Amniotic stem cell (primary cell): ENCODE data around the gene SIPA1.
A peak's percentile ranks its signal among the peaks of the same experiment; 100 is the strongest.

Experiments
- DNase-seq: peaks from one replicate; lab custom pipeline; 2025; lab: John Stamatoyannopoulos, UW

SIPA1 gene

GRCh38 chr11:65637794-65638419 lies at the start of gene SIPA1:
Gene SIPA1 (plus strand): TSS chr11:65638101. CDS start chr11:65640922, 2,821 bp downstream.
- peak; percentile 54 for DNase-seq

GRCh38 chr11:65588199-65589054 lies 49.5 kb upstream of the SIPA1 start:
- DNase-seq = no peak

- DNase-seq = no peak
These were observed 48.3 kb upstream of the SIPA1 start for GRCh38 chr11:65589444-65590239.

- no peak for DNase-seq
These were observed 47.6 kb upstream of the SIPA1 start for GRCh38 chr11:65590240-65590738.

- DNase-seq = no peak
These were observed 45.7 kb upstream of the SIPA1 start for GRCh38 chr11:65591939-65592857.

- DNase-seq = no peak
These were observed 44.9 kb upstream of the SIPA1 start for GRCh38 chr11:65592858-65593517.

GRCh38 chr11:65593518-65594414 lies 44.1 kb upstream of the SIPA1 start:
- no peak for DNase-seq

GRCh38 chr11:65595131-65595530 lies 42.8 kb upstream of the SIPA1 start:
- DNase-seq = no peak

GRCh38 chr11:65595543-65596281 lies 42.2 kb upstream of the SIPA1 start, which contains the start of gene KCNK7:
Gene KCNK7 (minus strand): TSS chr11:65595800. CDS start chr11:65595772, 28 bp downstream.
- no peak for DNase-seq

- DNase-seq = no peak
These were observed 41.4 kb upstream of the SIPA1 start for GRCh38 chr11:65596520-65596919.

GRCh38 chr11:65598258-65598699 lies 39.6 kb upstream of the SIPA1 start:
- no peak for DNase-seq

- DNase-seq = no peak
These were observed 38.5 kb upstream of the SIPA1 start for GRCh38 chr11:65599216-65599954.

GRCh38 chr11:65599955-65600246 lies 38.0 kb upstream of the SIPA1 start:
- no peak for DNase-seq

GRCh38 chr11:65604258-65604657 lies 33.6 kb upstream of the SIPA1 start:
- no peak for DNase-seq

GRCh38 chr11:65606876-65607613 lies 30.9 kb upstream of the SIPA1 start:
- peak; percentile 58 for DNase-seq

- no peak for DNase-seq
These were observed 30.1 kb upstream of the SIPA1 start for GRCh38 chr11:65607614-65608426.

GRCh38 chr11:65609229-65609628 lies 28.7 kb upstream of the SIPA1 start:
- DNase-seq = no peak
